ENCODE measurements around the gene TBCK. TPM values are rescaled to one million over a fixed set of nuclear protein-coding genes. Genes with fewer than 3 reads are reported as not detected.
"Not testable (repeated sequence)": the region's sequence is repeated elsewhere in the genome, so short reads cannot be mapped to it uniquely, and the experiment has no call there.

TBCK gene
- total RNA-seq, 1 donor from 2014 or later, result 14.6 TPM

- not testable (repeated sequence) for DNase-seq (ENCODE audit: low read depth in 2 of 2)
These were observed 196.0 kb downstream of the TBCK start for GRCh38 chr4:106119949-106120555.

- no peak for DNase-seq (ENCODE audit: low read depth in 2 of 2)
These were observed 200.0 kb downstream of the TBCK start for GRCh38 chr4:106116025-106116424.

DNA sequence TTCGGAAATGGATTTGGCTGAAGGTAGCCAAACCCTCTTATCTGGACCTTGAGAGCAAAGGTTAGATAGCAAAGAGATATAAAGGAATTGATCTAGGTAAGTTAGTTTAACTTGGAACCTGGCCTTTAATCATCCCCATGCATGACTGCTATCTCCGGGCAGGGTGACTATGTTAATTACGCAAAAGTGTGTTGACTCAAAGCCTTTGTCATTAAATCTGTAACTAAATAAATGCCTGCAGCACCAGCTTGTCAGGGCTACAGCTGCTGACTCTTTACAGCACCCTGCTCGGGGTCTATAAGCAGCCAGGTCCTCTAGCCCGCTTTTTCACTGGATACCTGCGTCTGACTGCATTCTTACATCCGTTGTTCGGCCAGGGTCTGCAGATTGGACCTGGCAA, 201.7 kb downstream of the TBCK start:
- DNase-seq (ENCODE audit: low read depth in 2 of 2), result no peak

GRCh38 chr4:106111778-106112469, 204.1 kb downstream of the TBCK start:
- DNase-seq (ENCODE audit: low read depth in 2 of 2), result not testable (repeated sequence)

GRCh38 chr4:106109929-106110328, 206.1 kb downstream of the TBCK start:
- no peak for DNase-seq (ENCODE audit: low read depth in 2 of 2)

DNA sequence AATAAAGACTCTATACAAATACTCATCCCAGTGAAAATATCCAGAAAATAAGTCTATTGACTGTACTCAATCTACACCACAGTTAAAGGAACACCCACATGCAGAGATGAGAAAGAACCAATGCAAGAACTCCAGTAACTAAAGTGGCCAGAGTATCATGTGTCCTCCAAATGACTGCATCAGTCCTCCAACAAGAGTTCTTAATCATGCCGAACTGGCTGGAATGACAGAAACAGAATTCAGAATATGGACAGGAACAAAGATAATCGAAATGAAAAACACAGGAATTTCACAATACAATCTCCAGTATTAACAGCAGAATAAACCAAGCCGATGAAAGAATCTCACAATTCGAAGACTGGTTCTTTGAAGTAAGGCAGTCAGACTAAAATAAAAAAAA, 210.3 kb downstream of the TBCK start:
- no peak for DNase-seq (ENCODE audit: low read depth in 2 of 2)

DNA sequence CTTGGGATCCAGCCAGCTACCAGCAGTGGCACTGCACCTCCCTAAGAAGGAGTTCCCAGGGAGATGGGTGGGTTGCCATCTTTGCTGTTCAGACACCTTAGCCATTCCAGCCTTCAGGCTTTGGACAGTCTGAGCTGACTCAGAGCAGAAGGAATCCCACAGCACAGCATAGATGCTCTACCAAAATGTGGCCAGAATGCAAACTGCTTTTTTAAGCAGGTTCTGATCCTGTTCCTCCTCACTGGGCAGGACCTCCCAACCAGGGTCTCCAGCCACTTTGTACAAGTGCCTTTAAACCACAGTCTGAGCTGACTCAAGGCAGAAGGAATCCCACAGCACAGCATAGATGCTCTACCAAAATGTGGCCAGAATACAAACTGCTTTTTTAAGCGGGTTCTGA, 211.7 kb downstream of the TBCK start:
- no peak for DNase-seq (ENCODE audit: low read depth in 2 of 2)

GRCh38 chr4:106096454-106096853, 219.6 kb downstream of the TBCK start:
- DNase-seq (ENCODE audit: low read depth in 2 of 2), result no peak

DNA sequence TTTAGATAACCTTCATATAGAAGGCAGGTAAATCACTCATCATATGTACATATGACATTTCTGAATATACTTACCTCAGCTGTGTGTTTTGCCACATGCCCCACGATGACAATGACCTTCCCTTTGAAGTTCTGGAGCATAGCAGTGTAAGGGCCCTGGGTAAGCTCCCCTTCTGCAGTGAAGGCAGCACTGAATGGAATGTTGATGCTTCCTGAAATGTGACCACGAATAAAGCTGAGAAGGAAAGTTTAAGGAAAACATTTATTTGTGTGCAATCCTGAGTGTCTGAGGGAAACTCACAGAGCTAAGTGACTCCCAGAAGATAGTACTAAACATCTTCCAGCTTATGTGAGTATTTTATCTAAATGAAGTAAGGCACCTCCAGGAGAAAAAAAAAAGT, 220.6 kb downstream of the TBCK start:
- no peak for DNase-seq (ENCODE audit: low read depth in 2 of 2)

DNA sequence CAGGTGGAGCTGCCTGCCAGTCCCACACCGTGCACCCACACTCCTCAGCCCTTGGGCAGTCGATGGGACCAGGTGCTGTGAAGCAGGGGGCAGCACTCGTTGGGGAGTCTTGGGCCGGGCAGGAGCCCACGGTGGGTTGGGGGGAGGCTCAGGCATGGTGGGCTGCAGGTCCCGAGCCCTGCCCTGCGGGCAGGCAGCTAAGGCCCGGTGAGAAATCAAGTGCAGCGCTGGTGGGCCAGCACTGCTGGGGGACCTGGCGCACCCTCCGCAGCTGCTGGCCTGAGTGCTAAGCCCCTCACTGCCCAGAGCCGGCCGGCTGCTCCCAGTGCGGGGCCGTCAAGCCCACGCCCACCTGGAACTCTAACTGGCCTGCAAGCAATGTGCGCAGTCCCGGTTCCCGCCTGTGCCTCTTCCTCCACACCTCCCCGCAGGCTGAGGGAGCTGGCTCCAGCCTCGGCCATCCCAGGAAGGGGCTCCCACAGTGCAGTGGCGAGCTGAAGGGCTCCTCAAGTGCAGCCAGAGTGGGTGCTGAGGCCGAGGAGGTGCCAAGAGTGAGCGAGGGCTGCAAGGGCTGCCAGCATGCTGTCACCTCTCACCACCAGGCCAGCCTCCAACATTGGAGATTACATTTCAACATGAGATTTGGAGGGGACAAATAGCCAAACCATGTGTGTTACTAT, 223.5 kb downstream of the TBCK start:
- no peak for DNase-seq (ENCODE audit: low read depth in 2 of 2)

- no peak for DNase-seq (ENCODE audit: low read depth in 2 of 2)
These were observed 225.2 kb downstream of the TBCK start for GRCh38 chr4:106090826-106091225.

DNA sequence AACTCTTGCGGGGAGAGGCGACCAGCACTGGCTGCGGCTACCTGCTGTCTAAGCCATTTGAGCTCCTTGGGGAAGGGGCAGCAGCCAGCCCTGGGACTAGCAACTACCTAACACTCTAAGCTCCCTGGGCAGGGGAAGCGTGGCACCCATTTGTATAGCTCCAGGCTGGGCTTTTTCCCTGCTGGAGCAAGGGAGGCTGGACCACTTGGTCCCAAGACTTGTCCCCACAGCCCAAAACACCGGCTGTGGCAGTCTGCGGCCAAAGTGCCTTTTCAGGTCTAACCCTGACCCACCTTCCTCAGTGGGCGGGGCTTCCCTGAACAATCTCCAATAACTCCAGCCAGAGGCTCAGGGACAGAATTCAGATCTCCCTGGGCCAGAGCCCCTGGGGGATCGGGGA, 232.9 kb downstream of the TBCK start:
- no peak for DNase-seq (ENCODE audit: low read depth in 2 of 2)

GRCh38 chr4:106080376-106080775, 235.6 kb downstream of the TBCK start:
- no peak for DNase-seq (ENCODE audit: low read depth in 2 of 2)

DNA sequence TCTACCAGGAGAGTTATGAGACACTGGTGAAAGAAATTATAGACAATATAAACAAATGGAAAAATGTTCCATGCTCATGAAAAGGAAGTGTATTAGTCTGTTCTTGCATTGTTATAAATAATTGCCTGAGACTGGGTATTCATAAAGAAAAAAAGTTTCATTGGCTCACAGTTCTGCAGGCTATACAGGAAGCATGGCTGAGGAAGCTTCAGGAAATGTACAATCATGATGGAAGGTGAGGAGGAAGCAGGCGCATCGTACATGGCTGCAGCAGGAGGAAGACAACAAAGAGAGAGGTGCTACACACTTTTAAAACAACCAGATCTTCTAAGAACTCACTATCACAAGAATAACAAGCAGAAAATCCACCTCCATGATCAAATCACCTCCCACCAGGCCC, 236.4 kb downstream of the TBCK start:
- peak in 1 of 2 donors; percentile 58 for DNase-seq (ENCODE audit: low read depth in 2 of 2)

GRCh38 chr4:106065018-106065417, 251.0 kb downstream of the TBCK start:
- no peak for DNase-seq (ENCODE audit: low read depth in 2 of 2)

- no peak for DNase-seq (ENCODE audit: low read depth in 2 of 2)
These were observed 253.0 kb downstream of the TBCK start for GRCh38 chr4:106063009-106063408.

GRCh38 chr4:106062452-106062875, 253.5 kb downstream of the TBCK start:
- peak in 1 of 2 donors; percentile 73 for DNase-seq (ENCODE audit: low read depth in 2 of 2)

DNA sequence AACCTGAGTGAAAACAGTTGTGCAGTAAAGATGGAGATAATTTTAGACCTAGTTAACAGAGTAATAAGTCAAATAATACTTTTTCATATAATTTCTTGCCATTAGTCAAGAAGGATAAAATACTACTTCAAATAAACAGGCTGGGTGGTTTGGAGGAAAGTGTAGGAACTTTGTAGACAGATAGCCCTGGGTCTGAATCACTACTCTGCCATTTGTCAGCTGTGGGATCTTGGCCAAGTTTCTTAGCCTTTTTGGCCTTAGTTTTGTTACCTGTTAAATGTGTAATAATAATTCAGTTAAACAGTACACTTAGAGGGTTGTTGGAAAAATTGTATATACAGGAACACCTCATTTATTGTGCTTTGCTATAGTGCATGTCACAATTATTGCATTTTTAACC, 257.1 kb downstream of the TBCK start:
- DNase-seq (ENCODE audit: low read depth in 2 of 2), result peak in 1 of 2 donors; percentile 12

DNA sequence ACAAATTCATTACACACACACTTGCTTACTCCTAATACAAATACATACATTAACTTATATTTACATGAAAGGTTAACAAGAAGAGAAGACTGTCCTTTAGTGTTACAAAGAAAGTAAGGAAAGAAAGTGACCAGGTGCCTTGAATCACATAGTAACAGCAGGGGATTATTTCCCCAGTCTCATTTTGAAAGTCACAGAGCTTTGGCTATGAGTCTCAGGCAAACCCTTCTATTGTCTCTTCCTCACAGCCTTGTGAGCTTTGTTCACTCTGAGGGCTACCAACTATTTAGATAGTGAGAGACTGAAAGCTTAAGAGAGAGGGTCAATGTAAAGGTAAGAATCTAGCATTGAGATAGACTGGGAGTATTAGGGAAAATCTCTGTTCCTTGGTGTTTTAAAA, 259.1 kb downstream of the TBCK start:
- DNase-seq (ENCODE audit: low read depth in 2 of 2), result no peak

DNA sequence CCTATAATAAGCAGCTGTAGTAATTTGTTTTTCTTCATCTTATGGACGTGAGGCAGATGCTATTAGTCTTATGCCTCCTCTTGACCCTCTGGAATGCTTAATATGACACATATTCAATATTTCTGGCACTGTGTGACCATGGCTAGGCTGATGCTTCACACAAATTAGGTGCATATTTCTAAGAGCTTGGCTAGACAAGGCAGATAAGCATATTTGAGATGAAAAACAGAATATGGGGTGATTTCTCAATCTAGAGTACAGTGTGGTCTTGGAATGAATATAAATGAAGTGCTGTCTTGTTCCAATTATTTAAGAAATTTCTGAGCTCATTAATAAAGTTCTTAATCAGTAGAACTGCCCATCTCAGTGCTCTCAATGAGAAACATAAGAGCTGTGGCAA, 264.5 kb downstream of the TBCK start:
- DNase-seq (ENCODE audit: low read depth in 2 of 2), result no peak

DNA sequence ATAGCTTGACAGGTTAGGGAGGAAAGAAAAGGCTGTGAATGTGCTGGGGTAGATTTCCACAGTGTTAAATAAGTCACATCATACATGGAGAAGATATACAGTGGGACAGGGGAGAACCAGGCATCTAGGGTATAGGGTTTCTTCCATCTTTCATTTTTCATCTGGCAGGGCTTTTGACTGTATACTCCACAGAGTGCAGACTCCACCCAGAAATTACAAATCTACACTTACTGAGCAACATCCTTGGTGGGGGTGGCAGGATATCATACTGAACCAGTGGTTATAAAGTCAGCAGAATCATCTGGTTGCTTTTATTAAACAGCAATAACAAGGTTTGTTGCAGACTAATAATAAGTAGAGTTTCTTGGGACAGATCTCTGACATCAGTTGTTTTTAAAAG, 266.5 kb downstream of the TBCK start:
- DNase-seq (ENCODE audit: low read depth in 2 of 2), result no peak

GRCh38 chr4:106048250-106048971, 267.6 kb downstream of the TBCK start:
- DNase-seq (ENCODE audit: low read depth in 2 of 2), result peak in 1 of 2 donors; percentile 30
